Stimulated activated CD8-positive, alpha-beta memory T cell treated with anti-CD3 and anti-CD28 coated beads, Interleukin-7, amount 100 ng/mL, for 24 hours (primary cell): ENCODE results near the gene PRPH.
"Not testable (repeated sequence)": the region's sequence is repeated elsewhere in the genome, so short reads cannot be mapped to it uniquely, and the experiment has no call there.

Experiments used
- DNase-seq: peaks from one replicate; pipeline ENCODE4 v3.0.0-alpha.2; 2020; ENCODE audit warnings: low read depth

Gene PRPH

GRCh38 chr12:49276304-49277290 is 18.4 kb upstream of the PRPH start:
- DNase-seq, result no peak

GRCh38 chr12:49277466-49277865 is 17.5 kb upstream of the PRPH start:
- DNase-seq, result no peak

GRCh38 chr12:49279706-49280159 is 15.2 kb upstream of the PRPH start:
- no peak for DNase-seq

DNA sequence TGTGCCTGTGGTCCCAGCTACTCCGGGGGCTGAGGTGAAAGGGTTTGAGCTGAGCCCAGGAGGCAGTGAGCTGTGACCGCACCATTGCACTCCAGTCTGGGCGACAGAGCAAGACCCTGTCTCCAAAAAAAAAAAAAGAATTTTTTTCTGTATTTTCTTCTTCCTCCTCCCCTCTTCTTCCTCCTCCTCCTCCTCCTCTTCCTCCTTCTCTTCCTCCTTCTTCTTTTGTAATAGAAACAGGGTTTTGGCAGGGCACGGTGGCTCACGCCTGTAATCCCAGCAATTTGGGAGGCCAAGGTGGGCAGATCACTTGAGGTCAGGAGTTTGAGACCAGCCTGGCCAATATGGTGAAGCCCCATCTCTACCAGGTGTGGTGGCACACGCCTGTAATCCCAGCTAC is 14.4 kb upstream of the PRPH start:
- not testable (repeated sequence) for DNase-seq

DNA sequence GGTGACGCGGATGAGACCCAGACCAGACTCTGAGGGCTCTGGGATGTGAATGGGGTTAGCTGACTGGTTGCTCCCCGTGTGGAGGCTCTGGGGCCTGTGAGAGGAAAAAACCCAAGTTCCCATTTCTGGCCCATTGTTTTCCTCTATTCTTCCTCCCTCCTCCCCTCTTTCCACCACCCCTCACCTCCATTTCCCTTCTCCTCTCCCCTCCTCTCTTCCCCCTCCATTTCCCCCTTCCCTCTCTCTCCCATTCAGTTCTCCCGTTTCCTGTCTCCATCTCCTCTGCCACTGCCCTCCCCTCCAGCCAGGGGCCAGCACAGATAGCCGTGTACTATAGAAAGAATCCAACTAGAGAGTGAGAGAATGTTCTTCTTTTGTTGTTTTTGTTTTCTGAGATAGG is 12.6 kb upstream of the PRPH start:
- DNase-seq, result no peak

GRCh38 chr12:49282740-49283375 is 12.1 kb upstream of the PRPH start:
- DNase-seq, result not testable (repeated sequence)

DNA sequence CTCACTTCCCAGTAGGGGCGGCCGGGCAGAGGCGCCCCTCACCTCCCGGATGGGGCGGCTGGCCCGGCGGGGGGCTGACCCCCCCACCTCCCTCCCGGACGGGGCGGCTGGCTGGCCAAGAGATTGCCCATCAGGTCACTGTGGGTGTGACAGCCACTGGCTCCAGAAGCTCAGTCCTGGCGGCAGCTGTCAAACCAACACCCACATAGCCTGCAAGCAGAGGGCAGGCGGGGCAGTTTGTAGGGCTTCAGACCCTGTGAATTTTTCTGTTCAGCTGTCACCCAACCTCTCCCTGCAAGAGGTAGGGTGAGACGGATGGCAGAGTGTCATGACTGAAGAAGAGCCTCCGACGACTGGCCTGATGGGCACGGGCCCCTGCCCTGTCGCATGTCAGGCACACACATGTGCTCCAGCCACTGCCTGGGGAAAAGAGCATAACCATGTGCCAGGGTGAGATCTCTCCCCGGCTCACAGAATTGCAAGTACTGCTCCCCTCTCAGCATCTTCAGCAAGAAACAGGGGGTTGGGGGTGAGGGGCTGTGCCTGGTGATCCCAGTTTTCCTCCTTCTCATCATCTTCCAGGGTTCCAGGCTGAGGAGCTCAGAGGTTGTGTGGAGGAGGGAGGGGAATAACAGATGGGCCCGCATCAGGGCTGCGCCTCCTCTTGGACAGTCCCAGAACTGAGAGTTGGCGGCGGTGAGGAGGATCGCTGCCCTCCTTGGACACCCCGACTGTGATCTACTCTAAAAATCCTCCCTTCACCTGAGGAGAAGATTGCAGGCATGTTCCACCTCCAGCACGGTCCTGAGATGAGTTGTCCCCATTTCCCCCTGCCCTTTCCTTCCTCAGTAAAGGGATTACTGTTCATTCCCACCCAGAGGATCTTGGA is 11.2 kb upstream of the PRPH start:
- DNase-seq, result no peak

GRCh38 chr12:49284672-49285071 is 10.3 kb upstream of the PRPH start:
- no peak for DNase-seq

- no peak for DNase-seq
These were observed 7.1 kb upstream of the PRPH start for GRCh38 chr12:49287876-49288275.

- DNase-seq, result peak; percentile 25
These were observed 6.5 kb upstream of the PRPH start for GRCh38 chr12:49288412-49288853.

DNA sequence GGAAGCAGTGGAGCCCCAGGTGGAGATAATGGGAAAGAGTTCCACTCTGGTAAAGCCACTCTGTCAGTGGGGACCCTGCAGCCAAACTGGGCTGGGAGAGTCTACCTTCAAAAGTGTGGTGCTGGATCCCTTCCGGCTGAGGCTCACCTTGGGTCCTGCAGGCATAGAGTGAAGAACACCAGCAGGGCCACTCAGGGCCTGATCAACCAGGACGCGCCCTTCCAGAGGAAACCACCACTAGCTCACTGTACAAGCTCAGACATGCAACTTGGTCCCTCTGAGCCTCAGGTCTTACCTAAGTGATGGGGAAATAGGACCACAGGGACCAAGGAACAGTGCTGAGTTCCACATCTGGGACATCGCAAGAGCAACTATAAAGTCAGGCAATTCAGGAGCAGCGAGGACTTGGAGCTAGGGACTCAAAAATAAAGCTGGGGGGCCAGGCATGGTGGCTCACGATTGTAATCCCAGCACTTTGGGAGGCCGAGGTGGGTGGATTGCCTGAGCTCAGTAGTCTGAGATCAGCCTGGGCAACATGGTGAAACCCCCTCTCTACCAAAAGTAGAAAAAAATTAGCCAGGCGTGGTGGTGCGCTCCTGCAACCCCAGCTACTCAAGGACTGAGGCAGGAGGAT is 5.9 kb upstream of the PRPH start:
- no peak for DNase-seq

DNA sequence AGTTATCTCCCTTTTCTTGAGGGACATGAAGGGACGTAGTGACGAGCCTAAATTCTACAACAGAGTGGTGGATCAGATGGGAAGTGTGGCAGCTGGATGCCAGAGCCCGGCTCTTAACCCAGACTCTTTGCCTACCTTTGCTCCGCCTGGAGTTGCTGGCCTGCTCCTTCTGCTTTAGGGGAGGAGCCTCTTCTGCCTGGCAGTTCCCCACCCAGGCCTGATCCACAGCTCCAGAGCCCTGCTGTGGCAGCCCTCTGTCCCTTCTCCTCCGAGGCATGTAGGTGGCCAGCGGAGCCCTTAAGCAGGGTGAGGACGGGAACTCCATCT is 2.3 kb upstream of the PRPH start:
- DNase-seq, result no peak

- DNase-seq, result no peak
These were observed 1.6 kb upstream of the PRPH start for GRCh38 chr12:49293056-49293956.

DNA sequence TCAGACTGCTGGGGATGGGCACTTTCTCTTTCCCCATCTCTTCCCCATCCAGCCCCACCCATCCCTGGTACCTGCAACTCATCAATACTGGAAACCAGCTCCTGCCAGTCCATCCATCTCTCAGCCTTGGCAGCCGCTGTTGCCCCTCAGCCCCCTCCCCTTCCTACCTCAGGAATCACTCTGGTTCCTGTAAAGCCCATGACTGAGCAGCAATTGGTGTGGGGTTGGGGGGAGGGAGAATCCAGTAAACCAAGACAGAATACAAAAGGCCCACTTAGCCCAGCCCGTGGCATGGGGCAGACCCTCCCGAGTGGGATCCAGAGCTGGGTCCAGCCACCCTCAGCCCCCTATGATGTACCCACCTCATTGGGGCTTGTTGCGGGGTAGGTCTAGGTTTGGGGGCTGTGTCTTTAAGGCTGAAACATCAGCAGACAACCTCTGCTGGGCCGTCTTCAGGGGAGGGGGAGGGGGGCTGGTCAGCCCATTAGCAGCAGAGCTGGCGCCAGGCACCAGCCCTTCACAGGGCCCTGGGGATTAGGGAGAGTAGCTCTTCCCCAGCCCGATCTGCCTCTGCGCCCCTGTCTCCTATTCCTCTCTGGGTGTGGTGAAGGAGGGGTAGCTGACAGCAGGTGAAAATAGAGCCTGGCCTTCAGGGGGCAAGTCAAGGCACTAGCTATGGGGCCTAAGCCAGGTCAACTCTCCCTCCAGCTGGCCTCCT is 702 bp upstream of the PRPH start:
- DNase-seq, result no peak

DNA sequence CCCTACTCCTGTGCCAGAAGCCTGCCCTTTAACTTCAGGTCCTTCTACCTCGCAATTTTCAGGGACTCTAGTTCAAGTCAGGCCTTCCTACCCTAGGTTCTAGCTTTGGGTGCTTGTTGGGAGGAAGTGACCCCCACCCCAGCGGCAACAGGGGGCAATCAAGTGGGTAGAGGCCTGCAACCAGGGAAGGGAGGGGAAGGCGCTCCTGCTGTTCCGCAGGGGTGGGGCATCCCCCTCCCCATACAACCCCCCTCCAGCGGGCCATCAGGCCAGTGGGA is 204 bp upstream of the PRPH start:
- no peak for DNase-seq

DNA sequence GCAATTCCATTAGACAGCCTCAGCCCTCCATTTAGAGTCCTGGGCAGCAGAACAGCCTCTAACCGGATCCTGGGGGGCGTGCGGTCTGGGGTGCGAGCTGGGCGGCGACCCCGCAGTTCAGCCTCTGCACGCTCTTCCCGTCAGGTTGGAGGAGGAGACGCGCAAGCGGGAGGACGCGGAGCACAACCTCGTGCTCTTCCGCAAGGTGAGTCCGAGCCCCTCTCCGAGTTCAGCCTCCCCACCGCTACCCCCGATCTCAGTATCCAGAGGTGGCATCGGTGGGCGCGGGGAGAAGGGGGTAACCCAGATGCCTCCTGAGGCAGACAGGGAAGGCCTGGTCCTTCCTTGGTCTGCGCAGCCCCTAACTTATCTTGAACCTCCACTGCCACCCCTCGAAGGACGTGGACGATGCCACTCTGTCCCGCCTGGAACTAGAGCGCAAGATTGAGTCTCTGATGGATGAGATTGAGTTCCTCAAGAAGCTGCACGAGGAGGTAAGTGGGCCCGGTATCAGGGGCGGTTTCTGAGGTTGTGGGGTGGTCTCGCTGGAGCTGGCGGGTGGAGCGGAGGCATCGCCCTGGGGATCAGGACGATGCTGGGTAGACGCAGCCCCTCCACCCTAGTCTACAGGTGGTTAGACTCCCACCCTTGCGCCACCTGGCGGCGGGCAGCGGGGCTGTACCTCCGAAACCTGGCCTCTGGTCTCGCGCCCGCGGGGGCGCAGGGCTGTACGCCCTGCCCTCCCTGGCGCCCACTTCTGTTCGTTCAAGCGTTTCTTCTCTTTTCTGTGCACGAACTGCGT is 1.3 kb downstream of the PRPH start:
- DNase-seq, result peak; percentile 43

- no peak for DNase-seq
These were observed 2.1 kb downstream of the PRPH start for GRCh38 chr12:49296836-49297694.

GRCh38 chr12:49297695-49298060 is 2.7 kb downstream of the PRPH start:
- DNase-seq, result no peak

- no peak for DNase-seq
These were observed 3.2 kb downstream of the PRPH start for GRCh38 chr12:49298160-49298559.
